Left lung (tissue), 10 donors: ENCODE measurements around the gene NME7. TPM values are rescaled to one million over a fixed set of nuclear protein-coding genes. Genes with fewer than 3 reads are reported as not detected.

ENCODE experiments used
- ATAC-seq: fragments of 200-7000 bp; cut with Tn5 transposase; one replicate; pipeline ENCODE4 v1.9.1; 2020; ENCODE audit warnings: moderate library complexity
- DNase-seq, 4 donors: peaks; one replicate each; pipeline ENCODE4 v3.0.0-alpha.2; 2013 to 2020
- H3K27ac ChIP-seq, 2 donors: fragments of 200-600 bp; sonication (generic) in 1 of 2; one replicate each; pipeline versions ENCODE4 v1.5.0 to v1.8.0; 2020 to 2021
- H3K27me3 ChIP-seq, 2 donors: fragments of 200-600 bp; sonication (generic) in 1 of 2; one replicate each; pipeline versions ENCODE4 v1.5.0 to v1.8.0; 2020 to 2021
- H3K36me3 ChIP-seq, 2 donors: fragments of 200-600 bp; sonication (generic) in 1 of 2; one replicate each; pipeline versions ENCODE4 v1.5.0 to v1.8.0; 2020 to 2021
- H3K4me1 ChIP-seq, 2 donors: fragments of 200-600 bp; one replicate each; pipeline ENCODE4 v1.8.0; 2021
- H3K4me3 ChIP-seq, 2 donors: fragments of 200-600 bp; sonication (generic) in 1 of 2; one replicate each; pipeline versions ENCODE4 v1.5.0 to v1.8.0; 2020 to 2021; ENCODE audit warnings: mild to moderate bottlenecking in 1 of 2
- H3K9me3 ChIP-seq, 2 donors: fragments of 200-600 bp; sonication (generic) in 1 of 2; one replicate each; pipeline versions ENCODE4 v1.5.0 to v1.8.0; 2020 to 2021
- CTCF ChIP-seq, 2 donors: fragments of 200-600 bp; sonication (generic) in 1 of 2; IDR thresholded peaks; one replicate each; pipeline versions ENCODE4 v1.5.0 to v1.8.0; 2021; ENCODE audit warnings: antibody characterized with exemption in 2 of 2
- intact Hi-C, 2 donors: fragments of 100-400 bp; cut with DNase I; formaldehyde crosslinking; loops; one replicate each; pipeline versions ENCODE4 v1.11.2 to v1.14.2; 2022
- polyA plus RNA-seq, 6 donors: library from polyadenylated mRNA; unstranded; fragments of 120-200 nt; gene quantifications; one replicate each; pipeline ENCODE4 v1.2.1, GENCODE V29; 2013; ENCODE audit not compliant: insufficient read length in 6 of 6
- total RNA-seq, 2 donors: library from RNA; stranded (reverse); fragmentation: NEBNext Ultra II Directional; extraction: Animal tissue kit (Norgen Biotek cat#: 25700); gene quantifications; one replicate each; pipeline ENCODE4 v1.2.1, GENCODE V29; 2021
- donor health status: DM: no; HTN: yes; CAD: no.
- donor health status: DM: no; HTN: no; CAD: no.

The NME7 gene
- total and polyA plus RNA-seq, 8 donors: 13.6 to 77.6 (median 59.3) TPM

DNA sequence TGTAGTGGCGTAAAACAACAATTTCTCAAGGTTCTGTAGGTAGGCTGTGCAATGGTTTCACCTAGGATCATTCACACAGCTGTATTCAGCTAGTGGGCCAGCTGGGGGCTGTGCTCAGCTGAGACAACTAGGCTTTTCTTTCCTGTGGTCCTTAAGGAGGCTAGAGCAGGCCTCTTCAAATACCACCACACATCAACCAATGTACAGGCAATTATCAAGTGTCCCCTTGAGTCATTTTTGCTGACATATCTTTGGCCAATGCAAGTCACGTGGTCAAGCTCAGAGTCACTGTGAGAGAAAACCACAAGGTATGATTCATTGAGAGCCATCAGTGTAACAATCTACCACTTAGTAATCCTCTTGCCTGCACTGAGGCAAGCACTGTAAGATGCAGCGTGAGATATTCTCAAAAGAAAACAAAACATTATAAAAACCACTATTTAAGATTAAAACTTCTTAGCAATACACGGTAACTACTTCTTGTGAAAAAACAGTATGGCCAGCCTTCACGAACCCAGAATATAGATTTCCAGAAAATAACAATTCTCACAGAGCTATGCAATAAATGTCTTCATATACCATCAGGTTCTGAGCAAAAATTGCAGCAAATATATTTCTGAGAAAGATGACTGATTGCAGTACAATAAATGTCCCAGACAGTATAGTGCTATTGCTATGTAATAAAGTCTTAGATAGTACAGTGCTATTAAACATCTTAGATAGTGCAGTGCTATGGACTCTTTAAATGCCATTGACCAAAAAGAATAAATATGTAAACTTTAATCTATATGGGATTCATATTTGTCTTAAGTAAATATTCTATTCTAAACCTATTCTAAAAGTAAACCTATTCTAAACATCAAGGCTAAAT lies 55.3 kb downstream of the NME7 start:
- intact Hi-C loops: no loop called here

DNA sequence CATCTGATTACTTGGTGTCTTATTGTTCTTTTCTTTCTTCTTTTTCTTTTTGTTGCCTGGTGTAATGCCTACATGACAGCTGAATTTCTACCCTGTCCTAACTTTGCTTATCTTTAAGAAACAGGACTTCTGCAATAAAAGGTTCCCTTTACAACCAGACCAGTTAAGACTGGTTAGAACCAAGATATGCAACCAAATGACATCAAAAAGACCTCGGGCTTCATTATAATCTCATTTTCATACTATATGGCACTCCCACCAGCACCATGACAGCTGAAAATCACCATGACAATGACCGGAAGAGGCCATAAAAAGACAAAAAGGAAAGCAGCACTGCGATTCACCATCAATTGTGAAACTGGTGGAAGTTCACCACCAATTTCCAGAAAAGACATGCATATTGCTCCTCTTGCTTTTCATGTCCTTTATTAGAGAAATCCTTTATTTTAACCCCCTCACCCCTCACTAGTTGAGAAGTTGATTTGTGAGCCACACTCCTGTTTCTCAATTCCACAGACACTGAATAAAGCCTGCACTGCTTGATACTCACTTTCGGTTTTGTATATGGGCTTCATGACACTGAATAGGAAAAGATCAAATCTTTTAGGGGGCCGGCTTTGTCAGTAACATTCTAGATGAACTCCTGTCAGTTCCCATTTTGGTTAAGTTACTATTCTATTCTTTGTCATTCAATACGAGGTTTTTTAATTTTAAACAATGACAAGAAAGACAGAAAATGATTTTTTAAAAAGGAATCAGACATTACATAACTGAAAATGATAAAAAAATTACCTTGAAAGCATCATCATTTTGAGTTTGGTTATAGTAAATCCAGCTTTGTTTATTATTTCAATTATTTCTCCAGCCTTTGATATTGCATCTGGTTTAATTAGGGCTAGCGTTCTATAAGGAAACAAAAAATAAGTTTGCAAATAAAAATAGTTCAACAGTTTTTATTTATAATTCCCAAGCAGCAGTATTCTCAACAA lies 58.1 kb downstream of the NME7 start:
- TF ChIP-seq CTCF (IDR thresholded peaks at IDR 0.05): no peak
- no peaks in the 10 kb centered on the region for H3K27me3 ChIP-seq
- intact Hi-C loops: no loop called here
- no peaks in the 10 kb centered on the region for H3K4me1 ChIP-seq
- no peak overlapping the region for H3K27ac ChIP-seq
- H3K36me3 ChIP-seq: no peaks in the 10 kb centered on the region
- H3K4me3 ChIP-seq: no peak overlapping the region
- ATAC-seq (no peak), DNase-seq (no peak)
- H3K9me3 ChIP-seq: no peaks in the 10 kb centered on the region

More for the DNA sequence above, 55.3 kb downstream of the NME7 start:
- ATAC-seq (peak; percentile 89), DNase-seq (no peak)
- no peak overlapping the region for H3K27ac ChIP-seq
- no peaks in the 10 kb centered on the region for H3K9me3 ChIP-seq
- H3K4me3 ChIP-seq: no peak overlapping the region
- TF ChIP-seq CTCF (IDR thresholded peaks at IDR 0.05): no peak
- no peaks in the 10 kb centered on the region for H3K27me3 ChIP-seq
- H3K36me3 ChIP-seq: no peaks in the 10 kb centered on the region
- H3K4me1 ChIP-seq: no peaks in the 10 kb centered on the region

- Histone ChIP-seq H3K27me3 (no peaks in the 10 kb centered on the region), H3K36me3 (no peaks in the 10 kb centered on the region), H3K9me3 (no peaks in the 10 kb centered on the region), H3K27ac (no peak overlapping the region), H3K4me3 (no peak overlapping the region), H3K4me1 (no peaks in the 10 kb centered on the region)
- TF ChIP-seq CTCF (IDR thresholded peaks at IDR 0.05): no peak
- intact Hi-C loops: no loop called here
- ATAC-seq (no peak), DNase-seq (no peak)
Observed at GRCh38 chr1:169308313-169309039, 59.1 kb downstream of the NME7 start.

DNA sequence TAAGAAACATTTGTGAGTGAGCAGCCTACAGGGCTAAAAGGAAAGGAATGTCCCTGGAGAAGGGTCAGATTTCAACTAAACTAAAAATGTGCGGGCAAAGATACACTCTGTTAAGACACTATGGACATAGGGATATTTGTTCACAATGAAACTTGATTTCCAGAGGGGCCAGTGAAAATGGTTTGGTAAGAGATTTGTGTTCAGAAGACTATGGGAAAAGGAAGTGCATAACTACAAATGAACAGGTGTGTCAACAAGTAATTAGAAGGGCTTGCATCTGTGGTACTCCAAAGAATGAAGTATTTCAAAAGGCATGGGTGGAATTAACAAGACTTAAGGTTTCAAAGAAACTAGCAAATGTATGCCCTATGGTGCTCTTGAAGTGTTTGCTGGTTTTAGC lies 60.4 kb downstream of the NME7 start:
- intact Hi-C loops: no loop called here

More for the DNA sequence above, 60.4 kb downstream of the NME7 start:
- Histone ChIP-seq H3K27me3 (no peaks in the 10 kb centered on the region), H3K9me3 (no peaks in the 10 kb centered on the region), H3K4me3 (no peak overlapping the region), H3K36me3 (no peaks in the 10 kb centered on the region), H3K27ac (no peak overlapping the region), H3K4me1 (no peaks in the 10 kb centered on the region)
- DNase-seq (no peak), ATAC-seq (no peak)
- no peak for TF ChIP-seq CTCF (IDR thresholded peaks at IDR 0.05)
